ENCODE measurements around the gene TMC6. TPM values are rescaled to one million over a fixed set of nuclear protein-coding genes. Genes with fewer than 3 reads are reported as not detected.

TMC6 gene
- total RNA-seq, 1 donor: 5.2 TPM

DNA sequence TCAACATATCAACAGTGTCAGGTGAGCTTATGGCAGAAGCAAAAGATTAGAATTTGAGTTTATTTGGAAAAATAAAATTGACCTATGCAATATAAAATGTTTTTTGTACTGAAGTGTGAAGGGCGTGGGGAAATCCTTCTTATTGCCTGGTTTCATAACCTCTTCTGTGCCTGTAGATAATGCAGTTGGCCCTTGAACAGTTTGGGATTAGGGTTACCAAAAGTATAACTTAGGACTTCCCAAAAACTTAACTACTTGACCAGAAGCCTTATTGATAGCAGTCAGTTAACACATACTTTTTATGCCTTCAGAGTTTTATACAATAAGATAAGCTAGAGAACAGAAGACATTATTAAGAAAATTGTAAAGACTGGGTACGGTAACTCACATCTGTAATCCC lies 66.0 kb downstream of the TMC6 start:
- TF ChIP-seq, protein P1, sequence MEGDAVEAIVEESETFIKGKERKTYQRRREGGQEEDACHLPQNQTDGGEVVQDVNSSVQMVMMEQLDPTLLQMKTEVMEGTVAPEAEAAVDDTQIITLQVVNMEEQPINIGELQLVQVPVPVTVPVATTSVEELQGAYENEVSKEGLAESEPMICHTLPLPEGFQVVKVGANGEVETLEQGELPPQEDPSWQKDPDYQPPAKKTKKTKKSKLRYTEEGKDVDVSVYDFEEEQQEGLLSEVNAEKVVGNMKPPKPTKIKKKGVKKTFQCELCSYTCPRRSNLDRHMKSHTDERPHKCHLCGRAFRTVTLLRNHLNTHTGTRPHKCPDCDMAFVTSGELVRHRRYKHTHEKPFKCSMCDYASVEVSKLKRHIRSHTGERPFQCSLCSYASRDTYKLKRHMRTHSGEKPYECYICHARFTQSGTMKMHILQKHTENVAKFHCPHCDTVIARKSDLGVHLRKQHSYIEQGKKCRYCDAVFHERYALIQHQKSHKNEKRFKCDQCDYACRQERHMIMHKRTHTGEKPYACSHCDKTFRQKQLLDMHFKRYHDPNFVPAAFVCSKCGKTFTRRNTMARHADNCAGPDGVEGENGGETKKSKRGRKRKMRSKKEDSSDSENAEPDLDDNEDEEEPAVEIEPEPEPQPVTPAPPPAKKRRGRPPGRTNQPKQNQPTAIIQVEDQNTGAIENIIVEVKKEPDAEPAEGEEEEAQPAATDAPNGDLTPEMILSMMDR (IDR thresholded peaks at IDR 0.05; ENCODE audit: insufficient read depth, low read depth, low read length): no peak

More for the DNA sequence above, 66.0 kb downstream of the TMC6 start:
- no peak overlapping the region for H3K4me3 ChIP-seq (ENCODE audit: low read depth, low read length)
- no peak for DNase-seq (ENCODE audit: low read depth)

Small RNA genes within 50 kb of the gene (small RNA-seq; reads per million reads assigned to genes)
- not detected for gene RNU6-625P

Other genes with a start within 250 kb of the TMC6 start
- gene TNRC6C, start 170.1 kb downstream of the TMC6 start, total RNA-seq: 4.3 and 6.8 TPM in 2 replicates
- gene TMC8, start 2.0 kb upstream of the TMC6 start, total RNA-seq: not detected in 2 replicates
- gene C17orf99, start 17.6 kb upstream of the TMC6 start, total RNA-seq: not detected in 2 replicates
- gene SYNGR2, start 39.8 kb upstream of the TMC6 start, total RNA-seq: 10.6 and 16.0 TPM in 2 replicates
- gene TK1, start 58.3 kb upstream of the TMC6 start, total RNA-seq: 87.2 and 158 TPM in 2 replicates
- gene AFMID, start 58.6 kb upstream of the TMC6 start, total RNA-seq: 19.0 and 21.6 TPM in 2 replicates
- gene BIRC5, start 85.5 kb upstream of the TMC6 start, total RNA-seq: 39.0 and 50.1 TPM in 2 replicates
- gene TMEM235, start 102.9 kb upstream of the TMC6 start, total RNA-seq: not detected in 2 replicates
- gene SOCS3, start 231.3 kb upstream of the TMC6 start, total RNA-seq: 59.6 and 70.0 TPM in 2 replicates
- 30.9 and 35.4 TPM in 2 replicates for gene PGS1, start 249.9 kb upstream of the TMC6 start, total RNA-seq